HL-60 (cell line): ENCODE data around the gene RNF166.

Experiments
- DNase-seq, 2 experiments: peaks; one replicate each; pipeline ENCODE4 v3.0.0-alpha.2; 2010 to 2020; ENCODE audit warnings: low read depth in 1 of 2, low spot score in 1 of 2
- H3K27ac ChIP-seq: fragments of 250-450 bp; sonication (Bioruptor Pico); replicated peaks from 2 replicates; pipeline ENCODE4 v1.5.1; 2020; ENCODE audit warnings: mild to moderate bottlenecking, moderate library complexity
- H3K27me3 ChIP-seq: fragments of 250-450 bp; sonication (Bioruptor Pico); 2 replicates; pipeline ENCODE4 v1.5.1; 2021; ENCODE audit warnings: mild to moderate bottlenecking, moderate library complexity; ENCODE audit not compliant: insufficient read depth, poor library complexity, severe bottlenecking
- H3K4me3 ChIP-seq: replicated peaks from 2 replicates; pipeline ENCODE4 v1.5.1; 2011; ENCODE audit warnings: mild to moderate bottlenecking, control low read depth, low read length; ENCODE audit not compliant: insufficient read depth
- GABPA ChIP-seq: IDR thresholded peaks from 2 replicates; pipeline ENCODE4 v1.6.1; 2012; ENCODE audit warnings: low read depth
- POLR2AphosphoS5 ChIP-seq: IDR thresholded peaks from 2 replicates; pipeline ENCODE4 v1.6.1; 2012; ENCODE audit warnings: low read depth
- REST ChIP-seq: IDR thresholded peaks from 2 replicates; pipeline ENCODE4 v1.6.1; 2012; ENCODE audit warnings: low read depth; ENCODE audit not compliant: insufficient replicate concordance
- SPI1 ChIP-seq: IDR thresholded peaks from 2 replicates; pipeline ENCODE4 v1.6.1; 2012; ENCODE audit warnings: low read depth, mild to moderate bottlenecking, borderline replicate concordance
- TF ChIP-seq, protein P1 (sequence below): IDR thresholded peaks from one replicate; pipeline ENCODE4 v1.5.1; 2011; ENCODE audit warnings: low read length, control low read depth, inconsistent platforms; ENCODE audit not compliant: insufficient read depth

RNF166 gene

DNA sequence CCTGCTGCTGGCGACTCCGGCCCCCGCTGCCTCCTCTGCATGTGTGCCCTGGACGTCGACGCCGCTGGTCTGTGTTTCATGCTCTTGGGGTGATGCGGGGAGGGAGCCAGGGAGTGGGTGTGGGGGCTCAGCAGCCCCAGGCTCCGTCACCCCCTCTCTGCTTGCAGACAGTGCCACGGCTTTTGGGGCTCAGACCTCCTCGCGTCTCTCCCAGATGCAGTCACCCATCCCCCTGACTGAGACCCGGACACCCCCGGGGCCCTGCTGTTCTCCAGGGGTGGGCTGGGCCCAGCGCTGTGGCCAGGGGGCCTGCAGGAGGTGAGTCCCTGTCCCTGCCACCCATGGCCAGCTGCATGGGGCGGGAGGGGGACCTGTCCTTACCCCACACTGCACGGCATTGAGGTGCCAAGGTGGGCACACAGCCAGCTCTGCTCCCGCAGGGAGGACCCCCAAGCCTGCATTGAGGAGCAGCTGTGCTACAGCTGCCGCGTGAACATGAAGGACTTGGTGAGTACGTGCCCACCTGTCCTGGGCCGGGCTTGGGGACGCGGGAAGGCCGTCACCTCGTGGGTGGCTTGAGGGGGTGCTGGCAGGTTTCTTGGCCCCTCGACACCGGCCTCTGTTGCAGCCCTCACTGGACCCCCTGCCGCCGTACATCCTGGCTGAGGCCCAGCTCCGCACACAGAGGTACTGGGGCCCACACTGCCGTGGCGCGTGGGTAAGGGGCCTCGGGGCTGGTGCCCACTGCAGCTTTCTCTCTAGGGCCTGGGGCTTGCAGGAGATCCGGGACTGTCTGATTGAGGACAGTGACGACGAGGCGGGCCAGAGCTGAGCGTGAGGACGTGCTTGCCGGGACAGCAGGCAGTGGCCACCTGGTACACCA is 8.5 kb upstream of the RNF166 start:
- H3K27ac ChIP-seq, result no peak overlapping the region
- no peak for TF ChIP-seq GABPA
- TF ChIP-seq, protein P1, sequence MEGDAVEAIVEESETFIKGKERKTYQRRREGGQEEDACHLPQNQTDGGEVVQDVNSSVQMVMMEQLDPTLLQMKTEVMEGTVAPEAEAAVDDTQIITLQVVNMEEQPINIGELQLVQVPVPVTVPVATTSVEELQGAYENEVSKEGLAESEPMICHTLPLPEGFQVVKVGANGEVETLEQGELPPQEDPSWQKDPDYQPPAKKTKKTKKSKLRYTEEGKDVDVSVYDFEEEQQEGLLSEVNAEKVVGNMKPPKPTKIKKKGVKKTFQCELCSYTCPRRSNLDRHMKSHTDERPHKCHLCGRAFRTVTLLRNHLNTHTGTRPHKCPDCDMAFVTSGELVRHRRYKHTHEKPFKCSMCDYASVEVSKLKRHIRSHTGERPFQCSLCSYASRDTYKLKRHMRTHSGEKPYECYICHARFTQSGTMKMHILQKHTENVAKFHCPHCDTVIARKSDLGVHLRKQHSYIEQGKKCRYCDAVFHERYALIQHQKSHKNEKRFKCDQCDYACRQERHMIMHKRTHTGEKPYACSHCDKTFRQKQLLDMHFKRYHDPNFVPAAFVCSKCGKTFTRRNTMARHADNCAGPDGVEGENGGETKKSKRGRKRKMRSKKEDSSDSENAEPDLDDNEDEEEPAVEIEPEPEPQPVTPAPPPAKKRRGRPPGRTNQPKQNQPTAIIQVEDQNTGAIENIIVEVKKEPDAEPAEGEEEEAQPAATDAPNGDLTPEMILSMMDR, result no peak
- TF ChIP-seq SPI1, result no peak
- TF ChIP-seq POLR2AphosphoS5, result no peak; the same call in 1 of the 2 replicates
- TF ChIP-seq REST, result no peak
- H3K4me3 ChIP-seq, result no peak overlapping the region
- no peaks in the 10 kb centered on the region for H3K27me3 ChIP-seq
- DNase-seq, result no peak

GRCh38 chr16:88713568-88714419 is 7.6 kb upstream of the RNF166 start:
- H3K4me3 ChIP-seq, result no peak overlapping the region
- no peaks in the 10 kb centered on the region for H3K27me3 ChIP-seq
- TF ChIP-seq REST, result no peak
- no peak for TF ChIP-seq SPI1
- TF ChIP-seq GABPA, result no peak
- TF ChIP-seq, protein P1, result no peak
- no peak; the same call in 1 of the 2 replicates for TF ChIP-seq POLR2AphosphoS5
- no peak for DNase-seq
- no peak overlapping the region for H3K27ac ChIP-seq

GRCh38 chr16:88713054-88713453 is 6.8 kb upstream of the RNF166 start:
- no peak for DNase-seq
- TF ChIP-seq SPI1 (no peak), REST (no peak), GABPA (no peak), POLR2AphosphoS5 (no peak; the same call in 1 of the 2 replicates)
- TF ChIP-seq, protein P1, result no peak
- Histone ChIP-seq H3K4me3 (no peak overlapping the region), H3K27me3 (no peaks in the 10 kb centered on the region), H3K27ac (no peak overlapping the region)
